ENCODE measurements around the gene ZFP91.

Gene ZFP91

DNA sequence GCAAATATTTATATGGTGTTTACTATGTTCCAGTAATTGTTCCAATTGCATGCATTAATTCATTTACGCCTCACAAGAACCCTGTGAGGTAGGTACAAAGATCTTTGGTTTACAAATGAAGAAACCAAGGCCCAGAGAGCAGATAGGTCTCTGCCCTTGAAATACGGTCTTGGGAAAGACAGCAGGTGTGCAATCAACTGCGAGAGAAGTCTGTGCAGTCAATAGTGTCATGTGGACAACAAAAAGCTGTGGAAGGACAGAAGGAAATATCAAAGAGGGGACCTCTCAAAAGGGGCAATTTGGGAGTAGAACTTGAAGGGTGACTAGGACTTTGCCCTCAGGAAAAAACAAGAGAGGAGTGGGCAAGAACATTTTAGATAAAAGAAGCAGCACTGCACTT, 52.5 kb downstream of the ZFP91 start:
- no peaks in the 10 kb centered on the region for H3K9me3 ChIP-seq (ENCODE audit: control insufficient read depth, low read length)
- H3K27ac ChIP-seq (ENCODE audit: low read depth, low read length, severe bottlenecking): no peak overlapping the region
- no peak overlapping the region for H3K4me3 ChIP-seq (ENCODE audit: extremely low read depth, insufficient read depth, low read length, poor library complexity, severe bottlenecking)
- peaks cover 16% of the 10 kb centered on the region for H3K4me1 ChIP-seq (ENCODE audit: control insufficient read depth, insufficient read depth, low read length, poor library complexity, severe bottlenecking)
- 89 to 90% methylated on average over 2 to 3 of the region's 3 CpGs for WGBS, 2 experiments (ENCODE audit: insufficient coverage in 2 of 2)
- H3K36me3 ChIP-seq (ENCODE audit: control insufficient read depth, insufficient read depth, low read length): peaks cover 3% of the 10 kb centered on the region

DNA sequence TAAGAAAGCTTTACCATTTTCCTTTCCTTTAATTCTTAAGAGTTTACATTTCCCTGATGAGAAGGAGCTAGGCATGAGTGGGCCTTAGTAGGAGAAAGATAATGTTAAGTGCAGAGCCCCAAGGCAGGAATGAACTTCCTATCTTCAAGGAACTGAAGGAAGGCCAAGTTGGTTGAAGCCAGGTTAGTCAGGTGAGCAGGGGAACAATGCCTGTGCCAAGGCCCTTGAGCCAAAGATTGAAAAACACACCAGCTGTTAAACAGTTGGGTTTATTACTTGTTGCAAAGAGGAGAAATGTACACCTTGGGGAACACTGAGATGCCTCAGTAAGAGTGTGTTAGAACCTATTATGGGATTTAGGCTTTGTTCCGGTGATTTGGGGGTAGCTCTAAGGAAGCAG, 53.6 kb downstream of the ZFP91 start:
- Histone ChIP-seq H3K4me3 (ENCODE audit: extremely low read depth, insufficient read depth, low read length, poor library complexity, severe bottlenecking) (no peak overlapping the region), H3K36me3 (ENCODE audit: control insufficient read depth, insufficient read depth, low read length) (no peaks in the 10 kb centered on the region), H3K4me1 (ENCODE audit: control insufficient read depth, insufficient read depth, low read length, poor library complexity, severe bottlenecking) (peaks cover 7% of the 10 kb centered on the region), H3K9me3 (ENCODE audit: control insufficient read depth, low read length) (no peaks in the 10 kb centered on the region), H3K27ac (ENCODE audit: low read depth, low read length, severe bottlenecking) (no peak overlapping the region)
- WGBS, 2 experiments (ENCODE audit: insufficient coverage in 2 of 2): 86 to 100% methylated on average over 1 of the region's 1 CpG

DNA sequence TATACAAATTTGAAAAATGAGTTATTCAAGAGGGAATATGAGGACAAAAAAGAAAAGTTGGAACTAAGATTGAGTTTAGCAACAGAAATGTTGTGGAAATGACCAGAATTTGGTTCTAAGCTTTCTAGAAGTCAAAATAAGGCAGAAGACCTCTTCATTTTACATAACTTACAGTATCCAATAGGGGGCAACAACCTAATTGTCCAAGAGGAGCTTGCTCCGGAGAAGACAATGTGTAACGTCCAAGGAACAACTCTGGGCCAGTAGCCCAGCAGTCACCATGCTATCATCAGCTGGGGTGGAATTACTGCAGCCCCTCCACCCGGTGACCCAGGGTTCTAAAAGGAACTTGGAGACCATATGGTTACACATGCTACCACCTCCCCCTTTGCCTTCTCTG, 57.7 kb downstream of the ZFP91 start:
- no peak overlapping the region for H3K27ac ChIP-seq (ENCODE audit: low read depth, low read length, severe bottlenecking)
- H3K9me3 ChIP-seq (ENCODE audit: control insufficient read depth, low read length): no peaks in the 10 kb centered on the region
- no peak overlapping the region for H3K4me3 ChIP-seq (ENCODE audit: extremely low read depth, insufficient read depth, low read length, poor library complexity, severe bottlenecking)
- no peaks in the 10 kb centered on the region for H3K4me1 ChIP-seq (ENCODE audit: control insufficient read depth, insufficient read depth, low read length, poor library complexity, severe bottlenecking)
- H3K36me3 ChIP-seq (ENCODE audit: control insufficient read depth, insufficient read depth, low read length): no peaks in the 10 kb centered on the region
- WGBS, 2 experiments (ENCODE audit: insufficient coverage in 2 of 2): 52 to 94% methylated on average over 2 of the region's 3 CpGs

DNA sequence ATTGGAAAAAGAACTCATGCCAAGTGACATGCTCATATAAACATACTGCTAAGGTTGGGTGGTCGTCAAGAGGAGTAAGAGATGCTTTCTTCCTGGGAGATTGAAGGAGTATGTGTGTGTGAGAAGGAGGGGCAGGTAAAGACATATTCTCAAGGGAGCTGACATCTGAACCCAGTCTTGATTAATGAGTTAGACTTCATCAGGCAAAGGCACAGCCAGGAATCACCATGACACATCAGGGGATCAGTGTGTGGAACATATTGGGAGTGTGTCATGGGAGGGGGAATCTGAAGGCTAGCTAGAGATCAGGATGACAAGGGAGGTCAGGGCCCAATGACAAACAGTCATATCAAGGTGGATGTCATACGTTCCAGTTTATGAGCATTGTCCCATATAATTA, 58.5 kb downstream of the ZFP91 start:
- Histone ChIP-seq H3K4me1 (ENCODE audit: control insufficient read depth, insufficient read depth, low read length, poor library complexity, severe bottlenecking) (no peaks in the 10 kb centered on the region), H3K9me3 (ENCODE audit: control insufficient read depth, low read length) (no peaks in the 10 kb centered on the region), H3K36me3 (ENCODE audit: control insufficient read depth, insufficient read depth, low read length) (no peaks in the 10 kb centered on the region), H3K27ac (ENCODE audit: low read depth, low read length, severe bottlenecking) (no peak overlapping the region), H3K4me3 (ENCODE audit: extremely low read depth, insufficient read depth, low read length, poor library complexity, severe bottlenecking) (no peak overlapping the region)
- 57% methylated on average over 1 of the region's 2 CpGs; no CpG with 5 or more reads in 1 of the 2 experiments for WGBS, 2 experiments (ENCODE audit: insufficient coverage in 2 of 2)

DNA sequence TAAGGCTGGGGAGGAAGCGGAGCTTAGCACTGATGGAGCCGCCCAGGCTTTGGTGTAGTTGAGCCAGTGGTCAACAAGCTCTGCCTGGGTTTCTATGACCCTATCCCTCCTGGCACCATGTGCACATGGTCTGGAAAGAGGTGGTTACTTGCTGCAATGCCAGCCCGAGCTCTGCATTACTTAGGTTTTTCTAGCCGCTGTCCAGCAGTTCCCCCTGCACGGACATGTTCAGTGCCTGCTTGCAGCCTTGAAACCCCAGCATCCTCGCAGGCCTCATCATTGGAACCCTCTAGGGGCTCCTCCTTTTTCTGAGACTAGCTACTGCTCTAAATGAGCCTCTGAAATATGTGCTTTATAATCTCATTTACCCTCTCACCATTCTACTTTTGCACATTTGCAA, 60.2 kb downstream of the ZFP91 start:
- H3K9me3 ChIP-seq (ENCODE audit: control insufficient read depth, low read length): no peaks in the 10 kb centered on the region
- 79 to 89% methylated on average over 5 of the region's 6 CpGs for WGBS, 2 experiments (ENCODE audit: insufficient coverage in 2 of 2)
- H3K36me3 ChIP-seq (ENCODE audit: control insufficient read depth, insufficient read depth, low read length): no peaks in the 10 kb centered on the region
- no peaks in the 10 kb centered on the region for H3K4me1 ChIP-seq (ENCODE audit: control insufficient read depth, insufficient read depth, low read length, poor library complexity, severe bottlenecking)
- H3K27ac ChIP-seq (ENCODE audit: low read depth, low read length, severe bottlenecking): no peak overlapping the region
- no peak overlapping the region for H3K4me3 ChIP-seq (ENCODE audit: extremely low read depth, insufficient read depth, low read length, poor library complexity, severe bottlenecking)

DNA sequence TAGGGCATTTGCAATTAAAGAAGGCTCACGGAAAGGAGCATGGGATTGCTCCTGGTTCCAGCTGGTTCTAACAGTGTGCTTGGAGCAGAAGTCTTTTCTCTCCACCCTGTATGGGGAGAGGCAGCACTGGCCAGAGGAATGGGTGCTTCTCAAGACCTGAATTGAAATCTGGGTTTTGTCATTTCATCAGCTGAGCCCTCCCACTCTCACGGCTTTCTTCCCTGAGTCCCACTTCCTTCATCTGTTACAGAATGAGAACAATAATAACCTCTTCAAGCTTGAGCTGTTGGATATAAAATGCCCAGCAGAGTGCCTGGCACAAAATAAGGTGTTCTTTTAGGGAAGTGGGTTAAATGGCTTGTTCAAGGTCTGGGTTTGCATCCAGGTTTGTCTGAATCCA, 60.8 kb downstream of the ZFP91 start:
- Histone ChIP-seq H3K36me3 (ENCODE audit: control insufficient read depth, insufficient read depth, low read length) (no peaks in the 10 kb centered on the region), H3K4me1 (ENCODE audit: control insufficient read depth, insufficient read depth, low read length, poor library complexity, severe bottlenecking) (no peaks in the 10 kb centered on the region), H3K9me3 (ENCODE audit: control insufficient read depth, low read length) (no peaks in the 10 kb centered on the region), H3K4me3 (ENCODE audit: extremely low read depth, insufficient read depth, low read length, poor library complexity, severe bottlenecking) (no peak overlapping the region), H3K27ac (ENCODE audit: low read depth, low read length, severe bottlenecking) (no peak overlapping the region)
- 71 to 83% methylated on average over 1 of the region's 2 CpGs for WGBS, 2 experiments (ENCODE audit: insufficient coverage in 2 of 2)

DNA sequence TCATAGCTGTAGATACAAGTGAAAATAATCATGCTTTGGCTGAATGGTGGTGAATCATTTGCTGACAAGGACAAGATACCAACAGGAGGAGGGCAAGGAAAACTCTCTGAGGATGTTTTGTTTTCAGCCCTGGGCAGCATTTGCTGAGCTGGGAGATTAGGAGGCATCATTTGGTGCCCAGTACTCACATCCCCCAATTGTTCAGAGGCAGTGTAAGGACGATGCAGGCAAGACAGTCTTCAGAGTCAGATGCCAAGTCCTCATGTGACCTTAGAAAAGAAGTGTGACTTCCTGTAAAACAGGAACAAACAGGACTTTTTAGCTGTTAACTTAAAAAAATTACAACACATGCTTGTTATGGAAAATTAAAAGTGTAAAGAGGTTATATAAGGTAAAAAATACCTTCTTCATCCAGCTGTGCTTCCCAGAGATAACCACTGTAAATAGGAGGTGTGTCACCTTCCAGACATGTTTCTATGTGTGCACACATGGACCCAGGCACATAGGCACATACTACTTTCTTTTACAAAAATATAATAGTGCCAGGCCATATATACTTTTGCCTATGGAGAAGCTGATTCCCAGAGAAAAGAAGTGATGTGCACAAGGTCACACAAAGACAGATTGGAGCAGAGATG, 61.6 kb downstream of the ZFP91 start:
- Histone ChIP-seq H3K4me1 (ENCODE audit: control insufficient read depth, insufficient read depth, low read length, poor library complexity, severe bottlenecking) (no peaks in the 10 kb centered on the region), H3K4me3 (ENCODE audit: extremely low read depth, insufficient read depth, low read length, poor library complexity, severe bottlenecking) (no peak overlapping the region), H3K27ac (ENCODE audit: low read depth, low read length, severe bottlenecking) (no peak overlapping the region), H3K36me3 (ENCODE audit: control insufficient read depth, insufficient read depth, low read length) (no peaks in the 10 kb centered on the region), H3K9me3 (ENCODE audit: control insufficient read depth, low read length) (peaks cover 4% of the 10 kb centered on the region)
- 67 to 71% methylated on average over 1 of the region's 1 CpG for WGBS, 2 experiments (ENCODE audit: insufficient coverage in 2 of 2)

DNA sequence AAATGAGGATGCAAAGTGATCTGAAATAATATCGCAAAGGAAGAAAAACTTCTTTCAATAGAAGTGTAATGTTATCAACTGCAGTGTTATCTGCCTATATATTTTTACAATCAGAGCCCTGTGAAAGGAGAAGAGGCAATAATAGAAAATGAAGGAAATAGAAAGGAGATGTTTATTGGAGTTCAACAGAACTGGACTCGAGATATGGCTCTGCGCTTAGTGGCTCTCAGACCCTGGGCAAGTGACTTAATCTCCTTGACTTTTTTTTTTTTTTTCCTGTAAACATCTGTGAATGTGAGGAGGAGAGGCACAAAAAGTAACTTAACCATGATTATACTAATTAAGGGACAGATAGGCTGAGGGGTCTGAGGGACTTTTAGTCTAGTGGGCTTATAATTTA, 62.5 kb downstream of the ZFP91 start:
- 83% methylated on average over 1 of the region's 3 CpGs; no CpG with 5 or more reads in 1 of the 2 experiments for WGBS, 2 experiments (ENCODE audit: insufficient coverage in 2 of 2)
- H3K36me3 ChIP-seq (ENCODE audit: control insufficient read depth, insufficient read depth, low read length): no peaks in the 10 kb centered on the region
- H3K4me3 ChIP-seq (ENCODE audit: extremely low read depth, insufficient read depth, low read length, poor library complexity, severe bottlenecking): no peak overlapping the region
- no peaks in the 10 kb centered on the region for H3K4me1 ChIP-seq (ENCODE audit: control insufficient read depth, insufficient read depth, low read length, poor library complexity, severe bottlenecking)
- H3K9me3 ChIP-seq (ENCODE audit: control insufficient read depth, low read length): peaks cover 10% of the 10 kb centered on the region
- no peak overlapping the region for H3K27ac ChIP-seq (ENCODE audit: low read depth, low read length, severe bottlenecking)

DNA sequence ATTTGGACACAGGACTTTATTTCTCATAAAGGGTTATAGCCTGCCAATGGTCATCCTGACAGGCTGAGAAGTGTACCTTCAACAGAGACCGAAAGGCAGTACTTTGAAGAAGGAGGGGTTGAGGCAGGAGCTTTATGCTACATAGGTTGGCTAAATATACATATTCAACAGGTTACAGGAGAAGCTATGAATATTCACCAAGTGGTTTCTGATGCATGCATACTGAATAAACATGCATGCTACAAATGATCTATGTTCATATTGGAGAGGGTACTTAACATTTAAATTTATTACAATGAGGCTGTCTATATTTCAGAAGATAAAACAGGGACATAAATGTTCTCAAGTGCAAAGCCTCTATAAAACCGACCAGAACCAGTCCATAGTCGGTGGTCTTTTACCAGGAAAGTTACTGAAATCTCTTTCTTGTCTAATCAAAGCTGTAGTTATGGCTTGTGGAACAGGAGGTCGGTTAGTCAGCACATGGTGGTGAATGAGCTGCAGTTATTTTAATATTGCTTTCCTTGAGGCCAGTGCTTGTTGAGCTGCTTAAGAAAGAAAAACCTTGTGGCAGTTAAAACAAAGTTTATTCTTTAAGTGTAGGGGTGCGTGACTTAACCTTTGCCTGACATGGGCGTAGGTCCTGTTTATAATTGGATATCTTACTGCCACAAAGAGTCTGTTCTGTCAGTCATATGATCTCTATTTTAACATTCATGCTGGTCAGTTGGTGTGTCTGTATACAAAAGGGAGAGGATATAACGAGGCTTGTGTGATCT, 63.1 kb downstream of the ZFP91 start:
- Histone ChIP-seq H3K27ac (ENCODE audit: low read depth, low read length, severe bottlenecking) (no peak overlapping the region), H3K4me1 (ENCODE audit: control insufficient read depth, insufficient read depth, low read length, poor library complexity, severe bottlenecking) (no peaks in the 10 kb centered on the region), H3K4me3 (ENCODE audit: extremely low read depth, insufficient read depth, low read length, poor library complexity, severe bottlenecking) (no peak overlapping the region), H3K36me3 (ENCODE audit: control insufficient read depth, insufficient read depth, low read length) (no peaks in the 10 kb centered on the region), H3K9me3 (ENCODE audit: control insufficient read depth, low read length) (peaks cover 10% of the 10 kb centered on the region)
- WGBS, 2 experiments (ENCODE audit: insufficient coverage in 2 of 2): 77 to 89% methylated on average over 3 to 4 of the region's 7 CpGs

DNA sequence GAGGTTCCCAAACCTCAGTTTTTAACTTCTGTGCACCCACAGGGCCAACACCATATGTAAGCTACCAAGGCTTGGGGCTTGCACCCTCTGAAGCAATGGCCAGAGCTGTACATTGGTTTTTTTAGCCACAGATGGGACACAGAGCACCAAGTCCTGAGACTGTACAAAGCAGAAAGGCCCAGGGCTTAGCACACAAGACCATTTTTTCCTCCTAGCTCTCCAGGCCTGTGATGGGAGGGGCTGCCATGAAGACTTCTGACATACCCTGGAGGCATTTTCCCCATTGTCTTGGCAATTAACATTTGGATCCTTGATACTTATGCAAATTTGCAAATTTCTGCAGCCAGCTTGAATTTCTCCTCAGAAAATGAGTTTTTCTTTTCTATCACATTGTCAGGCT, 67.0 kb downstream of the ZFP91 start:
- Histone ChIP-seq H3K36me3 (ENCODE audit: control insufficient read depth, insufficient read depth, low read length) (no peaks in the 10 kb centered on the region), H3K27ac (ENCODE audit: low read depth, low read length, severe bottlenecking) (no peak overlapping the region), H3K4me1 (ENCODE audit: control insufficient read depth, insufficient read depth, low read length, poor library complexity, severe bottlenecking) (no peaks in the 10 kb centered on the region), H3K9me3 (ENCODE audit: control insufficient read depth, low read length) (peaks cover 10% of the 10 kb centered on the region), H3K4me3 (ENCODE audit: extremely low read depth, insufficient read depth, low read length, poor library complexity, severe bottlenecking) (no peak overlapping the region)

DNA sequence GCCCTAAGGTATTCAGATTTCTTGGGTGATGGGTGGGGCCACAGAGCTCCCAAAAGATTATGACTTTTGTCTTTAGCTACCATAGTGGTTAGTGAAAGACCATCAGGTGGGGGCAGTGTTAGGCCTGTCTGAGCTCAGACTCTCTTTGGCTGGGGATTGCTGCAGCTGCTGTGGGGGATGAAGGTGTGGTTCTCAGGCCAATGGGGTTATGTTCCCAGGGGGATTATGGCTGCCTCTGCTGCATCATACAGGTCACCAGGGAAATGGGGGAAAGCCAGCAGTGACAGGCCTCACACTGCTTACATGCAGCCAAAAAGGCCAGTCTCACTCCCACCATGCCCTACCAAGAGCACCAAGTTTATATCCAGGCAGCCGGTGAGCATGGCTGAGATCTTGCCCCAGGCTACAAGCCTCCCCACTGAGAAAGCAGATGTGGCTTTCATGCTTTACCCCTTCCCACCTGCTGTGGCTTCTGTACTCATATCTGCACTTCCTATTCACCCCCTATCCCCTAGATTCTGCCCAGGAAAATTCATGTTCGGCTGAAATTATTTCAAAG, 68.4 kb downstream of the ZFP91 start:
- Histone ChIP-seq H3K9me3 (ENCODE audit: control insufficient read depth, low read length) (peaks cover 10% of the 10 kb centered on the region), H3K27ac (ENCODE audit: low read depth, low read length, severe bottlenecking) (no peak overlapping the region), H3K4me1 (ENCODE audit: control insufficient read depth, insufficient read depth, low read length, poor library complexity, severe bottlenecking) (no peaks in the 10 kb centered on the region), H3K36me3 (ENCODE audit: control insufficient read depth, insufficient read depth, low read length) (no peaks in the 10 kb centered on the region), H3K4me3 (ENCODE audit: extremely low read depth, insufficient read depth, low read length, poor library complexity, severe bottlenecking) (no peak overlapping the region)
- 67 to 83% methylated on average over 1 to 2 of the region's 2 CpGs for WGBS, 2 experiments (ENCODE audit: insufficient coverage in 2 of 2)

All from mesodermal cell (in vitro differentiated cells).